ENCODE measurements around the gene GLIS2.
A peak's percentile ranks its signal among the peaks of the same experiment; 100 is the strongest.

- TF ChIP-seq CTCF (IDR thresholded peaks at IDR 0.05) (peak in 2 of 3 experiments; percentile 13 to 36), POLR2AphosphoS5 (IDR thresholded peaks at IDR 0.05; ENCODE audit: insufficient read depth in 1 of 2, low read depth in 1 of 2) (peak; percentile 59 to 82)
Measured at GRCh38 chr16:4350787-4351659, 35.2 kb downstream of the GLIS2 start, which contains the start of gene PAM16.

All from vagina (tissue), 2 donors.